Stomach smooth muscle (tissue), 2 donors: Measurements from ENCODE around the gene DDHD1.

Experiments
- H3K27ac ChIP-seq: one replicate; pipeline ENCODE4 v1.7.0; 2013; ENCODE audit warnings: mild to moderate bottlenecking, low read length, inconsistent platforms
- H3K27me3 ChIP-seq, 2 donors: one replicate each; pipeline ENCODE4 v1.7.0; 2013; ENCODE audit warnings: low read length in 2 of 2; ENCODE audit not compliant: insufficient read depth in 2 of 2, control insufficient read depth in 1 of 2
- H3K36me3 ChIP-seq, 2 donors: one replicate each; pipeline ENCODE4 v1.7.0; 2013; ENCODE audit warnings: low read length in 2 of 2; ENCODE audit not compliant: control insufficient read depth in 2 of 2, insufficient read depth in 2 of 2
- H3K4me1 ChIP-seq: one replicate; pipeline ENCODE4 v1.7.0; 2013; ENCODE audit warnings: low read length; ENCODE audit not compliant: control insufficient read depth, insufficient read depth
- H3K4me3 ChIP-seq, 2 donors: one replicate each; pipeline ENCODE4 v1.7.0; 2013; ENCODE audit warnings: low read length in 2 of 2
- H3K9ac ChIP-seq, 2 donors: one replicate each; pipeline ENCODE4 v1.7.0; 2013; ENCODE audit warnings: low read length in 2 of 2, mild to moderate bottlenecking in 1 of 2
- H3K9me3 ChIP-seq, 2 donors: one replicate each; pipeline ENCODE4 v1.7.0; 2013; ENCODE audit warnings: low read length in 2 of 2; ENCODE audit not compliant: control insufficient read depth in 2 of 2
- donor health status: healthy.
- donor health status: Pancreatic carcinoma.

DDHD1 gene

DNA sequence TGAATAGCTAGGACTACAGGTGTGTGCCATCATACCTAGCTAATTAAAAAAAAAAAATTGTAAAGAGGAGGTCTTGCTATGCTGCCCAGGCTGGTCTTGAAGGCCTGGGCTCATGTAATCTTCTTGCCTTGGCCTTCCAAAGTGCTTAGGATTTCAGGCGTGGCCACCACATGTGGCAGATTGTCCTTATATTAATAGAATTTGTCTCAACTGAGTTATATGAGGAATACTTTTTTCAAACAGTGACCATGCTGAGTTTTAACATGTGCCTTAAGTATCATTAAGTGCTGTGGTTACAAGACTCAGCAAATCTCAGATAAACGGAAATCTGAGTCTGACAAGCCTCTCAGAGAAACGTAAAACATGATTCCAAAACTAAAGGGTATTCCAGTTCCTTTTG is 119.1 kb downstream of the DDHD1 start:
- peaks cover under 1 to 6% of the 10 kb centered on the region in 2 donors for H3K36me3 ChIP-seq
- H3K9ac ChIP-seq = no peak overlapping the region
- H3K27ac ChIP-seq = no peak overlapping the region
- H3K4me3 ChIP-seq = no peak overlapping the region
- no peaks in the 10 kb centered on the region for H3K9me3 ChIP-seq
- H3K4me1 ChIP-seq = peaks cover 15% of the 10 kb centered on the region
- no peaks in the 10 kb centered on the region for H3K27me3 ChIP-seq

- Histone ChIP-seq H3K36me3 (peaks cover 0 to 3% of the 10 kb centered on the region in 2 donors), H3K27ac (no peak overlapping the region)
These were observed 120.2 kb downstream of the DDHD1 start for GRCh38 chr14:53032838-53033390.

GRCh38 chr14:53032161-53032803 is 120.8 kb downstream of the DDHD1 start:
- H3K4me3 ChIP-seq = no peak overlapping the region
- peaks cover 15% of the 10 kb centered on the region for H3K4me1 ChIP-seq
- no peaks in the 10 kb centered on the region for H3K9me3 ChIP-seq
- H3K27ac ChIP-seq = no peak overlapping the region
- H3K36me3 ChIP-seq = peaks cover 0 to under 1% of the 10 kb centered on the region in 2 donors
- no peaks in the 10 kb centered on the region for H3K27me3 ChIP-seq
- no peak overlapping the region for H3K9ac ChIP-seq

More at GRCh38 chr14:53032838-53033390, 120.2 kb downstream of the DDHD1 start:
- Histone ChIP-seq H3K4me3 (no peak overlapping the region), H3K27me3 (no peaks in the 10 kb centered on the region), H3K9me3 (no peaks in the 10 kb centered on the region), H3K9ac (no peak overlapping the region), H3K4me1 (peaks cover 15% of the 10 kb centered on the region)

DNA sequence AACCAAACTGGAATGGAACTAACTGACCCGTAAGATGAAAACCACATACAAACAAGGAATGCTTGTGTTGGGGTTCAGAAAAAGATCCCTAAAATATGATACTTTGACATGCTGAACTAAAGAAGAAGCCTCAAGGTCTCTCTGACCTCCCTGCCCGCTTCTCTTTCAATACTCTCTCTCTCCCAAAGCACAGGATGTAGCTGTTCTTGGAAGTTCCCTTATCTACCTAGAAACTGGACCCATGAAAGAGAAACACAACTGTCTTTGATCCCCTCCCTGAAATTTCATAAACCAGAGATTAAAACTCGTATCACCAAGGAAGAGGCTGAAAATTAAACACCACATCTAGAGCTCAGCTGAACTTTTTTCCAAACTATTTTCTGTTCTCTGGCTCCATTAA is 125.6 kb downstream of the DDHD1 start:
- Histone ChIP-seq H3K4me3 (no peak overlapping the region), H3K4me1 (peaks cover 6% of the 10 kb centered on the region), H3K27me3 (no peaks in the 10 kb centered on the region), H3K27ac (no peak overlapping the region), H3K36me3 (no peaks in the 10 kb centered on the region), H3K9ac (no peak overlapping the region), H3K9me3 (no peaks in the 10 kb centered on the region)

DNA sequence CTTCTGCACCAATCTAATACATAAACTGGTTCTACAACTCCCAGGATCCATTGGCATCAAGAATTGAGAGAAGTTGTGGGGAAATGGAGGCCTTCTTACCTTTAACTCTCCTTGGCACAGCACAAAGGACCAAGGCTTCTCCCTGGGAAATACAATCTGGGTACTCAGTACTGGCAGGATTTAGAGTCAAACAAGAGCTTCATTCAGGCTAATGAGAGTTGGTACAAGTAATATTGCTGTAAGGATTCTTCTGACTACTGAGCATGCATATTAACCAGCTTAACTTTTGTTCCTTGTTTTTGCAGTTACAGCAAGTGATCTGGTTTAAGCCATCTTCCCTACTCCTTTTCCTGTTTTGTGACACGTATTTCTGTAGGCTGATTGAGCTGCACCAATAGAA is 126.1 kb downstream of the DDHD1 start:
- Histone ChIP-seq H3K9me3 (no peaks in the 10 kb centered on the region), H3K4me3 (no peak overlapping the region), H3K27me3 (no peaks in the 10 kb centered on the region), H3K36me3 (no peaks in the 10 kb centered on the region), H3K4me1 (peaks cover under 1% of the 10 kb centered on the region), H3K9ac (no peak overlapping the region), H3K27ac (no peak overlapping the region)

- Histone ChIP-seq H3K27me3 (no peaks in the 10 kb centered on the region), H3K9me3 (no peaks in the 10 kb centered on the region), H3K4me1 (no peaks in the 10 kb centered on the region), H3K4me3 (no peak overlapping the region), H3K36me3 (no peaks in the 10 kb centered on the region), H3K9ac (no peak overlapping the region), H3K27ac (no peak overlapping the region)
These were observed 129.8 kb downstream of the DDHD1 start for GRCh38 chr14:53023325-53023724.

GRCh38 chr14:53022593-53022992 is 130.5 kb downstream of the DDHD1 start:
- Histone ChIP-seq H3K27me3 (no peaks in the 10 kb centered on the region), H3K4me3 (no peak overlapping the region), H3K27ac (no peak overlapping the region), H3K9ac (no peak overlapping the region), H3K36me3 (no peaks in the 10 kb centered on the region), H3K4me1 (no peaks in the 10 kb centered on the region), H3K9me3 (no peaks in the 10 kb centered on the region)

- H3K36me3 ChIP-seq = no peaks in the 10 kb centered on the region
- H3K27me3 ChIP-seq = no peaks in the 10 kb centered on the region
- H3K4me1 ChIP-seq = no peaks in the 10 kb centered on the region
- H3K4me3 ChIP-seq = no peak overlapping the region
- H3K9me3 ChIP-seq = no peaks in the 10 kb centered on the region
- no peak overlapping the region for H3K27ac ChIP-seq
- H3K9ac ChIP-seq = no peak overlapping the region
These were observed 132.8 kb downstream of the DDHD1 start for GRCh38 chr14:53020193-53020932.

DNA sequence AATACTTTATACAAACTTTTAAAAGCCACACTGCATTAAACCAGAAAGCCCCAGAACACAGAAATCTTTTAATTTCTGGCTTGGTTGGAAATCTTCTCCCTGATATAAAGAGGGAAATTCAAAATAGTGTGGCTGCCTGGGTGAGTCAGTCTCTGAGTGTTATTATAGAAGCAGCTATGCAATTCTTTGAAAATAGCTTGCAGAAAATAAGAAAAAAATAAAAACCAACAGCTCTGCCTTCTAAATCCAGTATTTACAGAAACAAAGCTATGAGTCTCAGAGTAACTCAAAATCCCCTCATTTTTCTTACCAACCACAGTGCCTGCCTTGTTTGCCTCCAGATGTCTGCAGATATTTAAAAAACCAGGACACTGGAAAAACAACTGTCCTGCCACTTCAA is 133.7 kb downstream of the DDHD1 start:
- Histone ChIP-seq H3K27me3 (no peaks in the 10 kb centered on the region), H3K27ac (no peak overlapping the region), H3K4me3 (no peak overlapping the region), H3K4me1 (no peaks in the 10 kb centered on the region), H3K9me3 (no peaks in the 10 kb centered on the region), H3K36me3 (no peaks in the 10 kb centered on the region), H3K9ac (no peak overlapping the region)

DNA sequence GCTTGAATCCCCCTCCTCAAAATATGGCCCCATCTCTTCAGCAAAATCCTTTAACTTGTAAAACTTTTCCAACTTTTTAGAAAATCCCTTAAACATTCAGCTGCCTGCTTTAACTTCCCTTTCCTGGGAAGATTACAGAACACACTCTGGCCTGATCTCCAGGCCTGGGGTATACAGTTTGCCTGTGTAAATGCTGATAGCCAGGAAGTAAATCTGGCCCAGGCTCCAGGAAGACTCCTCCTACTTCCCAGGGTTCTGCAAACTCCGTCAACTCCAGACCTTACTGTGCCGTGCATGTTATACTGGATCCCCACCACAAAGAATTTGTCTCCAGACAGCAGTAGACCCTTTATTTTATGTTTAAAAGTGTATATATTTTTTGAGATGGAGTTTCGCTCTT is 135.3 kb downstream of the DDHD1 start:
- H3K36me3 ChIP-seq = no peaks in the 10 kb centered on the region
- H3K4me3 ChIP-seq = no peak overlapping the region
- no peaks in the 10 kb centered on the region for H3K9me3 ChIP-seq
- H3K4me1 ChIP-seq = no peaks in the 10 kb centered on the region
- H3K9ac ChIP-seq = no peak overlapping the region
- no peak overlapping the region for H3K27ac ChIP-seq
- H3K27me3 ChIP-seq = no peaks in the 10 kb centered on the region

DNA sequence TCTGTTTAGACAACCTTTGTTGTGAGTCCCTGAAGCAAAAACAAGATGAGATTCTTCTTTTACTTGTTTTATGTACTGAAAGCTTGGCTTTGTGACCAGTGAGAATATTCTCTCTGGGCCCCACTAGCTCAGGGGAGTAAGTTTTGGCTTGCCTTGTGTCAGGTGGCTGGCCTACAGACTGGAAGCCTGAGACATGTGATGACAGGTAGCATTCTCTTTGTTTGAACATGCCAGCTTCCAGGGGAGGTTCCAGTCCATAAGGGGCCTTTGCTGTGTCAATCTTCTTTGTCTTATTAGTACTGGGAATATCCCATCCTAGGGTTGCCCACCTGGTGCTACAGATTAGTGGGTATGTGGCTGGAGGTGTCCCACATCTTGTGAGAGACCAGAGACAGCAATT is 136.2 kb downstream of the DDHD1 start:
- no peak overlapping the region for H3K4me3 ChIP-seq
- no peaks in the 10 kb centered on the region for H3K9me3 ChIP-seq
- H3K27me3 ChIP-seq = no peaks in the 10 kb centered on the region
- no peaks in the 10 kb centered on the region for H3K4me1 ChIP-seq
- no peak overlapping the region for H3K9ac ChIP-seq
- H3K36me3 ChIP-seq = no peaks in the 10 kb centered on the region
- H3K27ac ChIP-seq = no peak overlapping the region
